SU-DHL-6 (cell line): ENCODE results near the gene PLAAT2.

ENCODE experiments used
- H2AFZ ChIP-seq: fragments of 200-600 bp; sonication (generic); 2 replicates; pipeline ENCODE4 v1.6.1; 2014; ENCODE audit warnings: low read depth, mild to moderate bottlenecking, moderate library complexity, mixed read lengths, antibody characterized with exemption, low read length; ENCODE audit not compliant: severe bottlenecking
- H3F3A ChIP-seq: fragments of 200-600 bp; shearing (Covaris generic); 2 replicates; pipeline ENCODE4 v1.6.0; 2016; ENCODE audit warnings: antibody characterized with exemption, mild to moderate bottlenecking; ENCODE audit not compliant: insufficient read depth
- H3K27ac ChIP-seq: fragments of 200-600 bp; sonication (generic); 2 replicates; pipeline ENCODE4 v1.5.1; 2016; ENCODE audit warnings: low read depth, mild to moderate bottlenecking, low read length, moderate library complexity, mixed read lengths
- H3K27me3 ChIP-seq: fragments of 200-600 bp; sonication (generic), shearing (Covaris generic); 2 replicates; pipeline ENCODE4 v1.6.0; 2014; ENCODE audit warnings: mild to moderate bottlenecking, low read length
- H3K36me3 ChIP-seq: fragments of 200-600 bp; sonication (generic); 2 replicates; pipeline ENCODE4 v1.6.1; 2014; ENCODE audit warnings: mild to moderate bottlenecking, low read length, mixed read lengths
- H3K4me2 ChIP-seq: fragments of 300-600, 200-600 bp; shearing (Covaris generic), sonication (generic); 2 replicates; pipeline ENCODE4 v1.6.0; 2014; ENCODE audit warnings: low read length, low read depth, mild to moderate bottlenecking; ENCODE audit not compliant: poor library complexity, severe bottlenecking
- H3K4me3 ChIP-seq: fragments of 200-600 bp; sonication (generic); 2 replicates; pipeline ENCODE4 v1.5.1; 2014; ENCODE audit warnings: antibody characterized with exemption, low read length, mild to moderate bottlenecking, mixed read lengths; ENCODE audit not compliant: insufficient read depth, poor library complexity, severe bottlenecking
- H3K79me2 ChIP-seq: fragments of 200-600 bp; sonication (generic); 2 replicates; pipeline ENCODE4 v1.6.1; 2014; ENCODE audit warnings: mild to moderate bottlenecking, low read length, moderate library complexity; ENCODE audit not compliant: insufficient read depth
- H3K9ac ChIP-seq: fragments of 200-600 bp; sonication (generic); 2 replicates; pipeline ENCODE4 v1.7.0; 2014; ENCODE audit warnings: mild to moderate bottlenecking, low read length
- H3K9me2 ChIP-seq: fragments of 200-600 bp; sonication (generic); replicated peaks from 2 replicates; pipeline ENCODE4 v1.6.1; 2014; ENCODE audit warnings: low read length; ENCODE audit not compliant: insufficient read depth
- H3K9me3 ChIP-seq: fragments of 200-600 bp; sonication (generic); 2 replicates; pipeline ENCODE4 v1.6.1; 2014; ENCODE audit warnings: low read length, mixed read lengths; ENCODE audit not compliant: insufficient read depth
- H4K20me1 ChIP-seq: fragments of 200-600 bp; sonication (generic); 2 replicates; pipeline ENCODE4 v1.6.1; 2014; ENCODE audit warnings: low read depth, mild to moderate bottlenecking, antibody characterized with exemption, low read length, moderate library complexity, mixed read lengths
- CTCF ChIP-seq: fragments of 200-600 bp; sonication (generic); IDR thresholded peaks from one replicate; pipeline ENCODE4 v1.5.1; 2017; ENCODE audit warnings: antibody characterized with exemption, mild to moderate bottlenecking, low read length, moderate library complexity; ENCODE audit not compliant: insufficient read depth, poor library complexity, severe bottlenecking
- EZH2phosphoT487 ChIP-seq: fragments of 200-600 bp; sonication (generic), shearing (Covaris generic); conservative IDR thresholded peaks from 2 replicates; pipeline ENCODE4 v1.6.1; 2018; ENCODE audit warnings: mild to moderate bottlenecking, antibody characterized with exemption, low read length, moderate library complexity, mixed read lengths

Gene PLAAT2

GRCh38 chr11:63567044-63567840 lies 4.1 kb upstream of the PLAAT2 start:
- H3K9ac ChIP-seq, result 0 out of 2 replicates have a peak overlapping the region, but pooled peaks have one; percentile 8
- H4K20me1 ChIP-seq, result no peaks in the 10 kb centered on the region
- H3K9me3 ChIP-seq, result no peaks in the 10 kb centered on the region
- TF ChIP-seq CTCF (no peak), EZH2phosphoT487 (no peak)
- 0 out of 2 replicates have a peak, but pooled peaks cover 5% of the 10 kb centered on the region for H3F3A ChIP-seq
- H3K9me2 ChIP-seq, result no peaks in the 10 kb centered on the region
- H2AFZ ChIP-seq, result peak overlapping the region; percentile 3
- H3K4me3 ChIP-seq, result peak overlapping the region; percentile 19
- peak overlapping the region; percentile 75 for H3K27ac ChIP-seq
- H3K36me3 ChIP-seq, result no peaks in the 10 kb centered on the region
- no peaks in the 10 kb centered on the region for H3K79me2 ChIP-seq
- H3K4me2 ChIP-seq, result peak overlapping the region; percentile 86
- H3K27me3 ChIP-seq, result no peaks in the 10 kb centered on the region

GRCh38 chr11:63564784-63565350 lies 1.7 kb upstream of the PLAAT2 start:
- Histone ChIP-seq H3K9me2 (no peaks in the 10 kb centered on the region), H4K20me1 (no peaks in the 10 kb centered on the region), H3K9me3 (no peaks in the 10 kb centered on the region), H3K9ac (no peak overlapping the region), H3K36me3 (no peaks in the 10 kb centered on the region), H2AFZ (no peak overlapping the region), H3K4me3 (no peak overlapping the region), H3K27me3 (no peaks in the 10 kb centered on the region), H3K4me2 (no peak overlapping the region), H3K27ac (no peak overlapping the region), H3F3A (0 out of 2 replicates have a peak, but pooled peaks cover 5% of the 10 kb centered on the region), H3K79me2 (no peaks in the 10 kb centered on the region)
- TF ChIP-seq EZH2phosphoT487 (no peak), CTCF (no peak)

- H3K9me2 ChIP-seq, result no peaks in the 10 kb centered on the region
- no peaks in the 10 kb centered on the region for H4K20me1 ChIP-seq
- no peak overlapping the region for H3K4me2 ChIP-seq
- H2AFZ ChIP-seq, result no peak overlapping the region
- H3K79me2 ChIP-seq, result no peaks in the 10 kb centered on the region
- no peak overlapping the region for H3K9ac ChIP-seq
- H3K27ac ChIP-seq, result no peak overlapping the region
- no peak for TF ChIP-seq CTCF
- TF ChIP-seq EZH2phosphoT487, result no peak
- no peaks in the 10 kb centered on the region for H3K9me3 ChIP-seq
- H3F3A ChIP-seq, result 0 out of 2 replicates have a peak, but pooled peaks cover 5% of the 10 kb centered on the region
- H3K4me3 ChIP-seq, result no peak overlapping the region
- no peaks in the 10 kb centered on the region for H3K36me3 ChIP-seq
- H3K27me3 ChIP-seq, result no peaks in the 10 kb centered on the region
Observed at GRCh38 chr11:63564056-63564774, 1.0 kb upstream of the PLAAT2 start.
